Glutamatergic neuron (in vitro differentiated cells): ENCODE results near the gene PPIL1. TPM values are rescaled to one million over a fixed set of nuclear protein-coding genes. Genes with fewer than 3 reads are reported as not detected.

ENCODE experiments used
- DNase-seq: peaks from one replicate; pipeline ENCODE4 v3.0.0; 2022
- H3K27ac Mint-ChIP-seq: one replicate; pipeline ENCODE4 v1.8.0; 2020; ENCODE audit warnings: mild to moderate bottlenecking, mixed read lengths, inconsistent platforms; ENCODE audit not compliant: unreplicated experiment
- H3K27me3 Mint-ChIP-seq: one replicate; pipeline ENCODE4 v1.8.0; 2020; ENCODE audit warnings: mild to moderate bottlenecking, moderate library complexity, mixed read lengths, inconsistent platforms; ENCODE audit not compliant: unreplicated experiment
- H3K36me3 Mint-ChIP-seq: one replicate; pipeline ENCODE4 v1.8.0; 2020; ENCODE audit warnings: mild to moderate bottlenecking, mixed read lengths, inconsistent platforms; ENCODE audit not compliant: unreplicated experiment
- H3K4me1 Mint-ChIP-seq: one replicate; pipeline ENCODE4 v1.8.0; 2020; ENCODE audit warnings: mild to moderate bottlenecking, low read depth, mixed read lengths, inconsistent platforms; ENCODE audit not compliant: unreplicated experiment
- H3K4me3 Mint-ChIP-seq: one replicate; pipeline ENCODE4 v1.8.0; 2020; ENCODE audit warnings: mild to moderate bottlenecking, mixed read lengths, inconsistent platforms; ENCODE audit not compliant: unreplicated experiment
- H3K9me3 Mint-ChIP-seq: one replicate; pipeline ENCODE4 v1.8.0; 2020; ENCODE audit warnings: mild to moderate bottlenecking, moderate library complexity, mixed read lengths, inconsistent platforms; ENCODE audit not compliant: unreplicated experiment
- CTCF ChIP-seq: fragments of 200-600 bp; sonication (generic); IDR thresholded peaks from one replicate; pipeline ENCODE4 v1.5.0; 2021; ENCODE audit not compliant: partially characterized antibody, unreplicated experiment
- total RNA-seq: library from RNA; stranded (reverse); fragmentation: NEBNext Ultra II Directional; extraction: Animal tissue kit (Norgen Biotek cat#: 25700); gene quantifications from one replicate; pipeline ENCODE4 v1.2.1, GENCODE V29; 2021; ENCODE audit not compliant: unreplicated experiment

Gene PPIL1
- total RNA-seq, 1 donor from 2014 or later = 28.6 TPM

GRCh38 chr6:36830577-36830976, 44.0 kb downstream of the PPIL1 start:
- Mint-ChIP-seq H3K9me3 (peaks cover 13% of the 10 kb centered on the region), H3K27ac (no peak overlapping the region), H3K4me1 (peaks cover 20% of the 10 kb centered on the region), H3K36me3 (no peaks in the 10 kb centered on the region), H3K27me3 (peaks cover 2% of the 10 kb centered on the region), H3K4me3 (no peak overlapping the region)
- DNase-seq = no peak
- TF ChIP-seq CTCF = no peak

- Mint-ChIP-seq H3K4me3 (no peak overlapping the region), H3K36me3 (no peaks in the 10 kb centered on the region), H3K27ac (no peak overlapping the region), H3K4me1 (peaks cover 21% of the 10 kb centered on the region), H3K27me3 (peaks cover 5% of the 10 kb centered on the region), H3K9me3 (peaks cover 14% of the 10 kb centered on the region)
- no peak for TF ChIP-seq CTCF
- DNase-seq = no peak
These were observed 44.6 kb downstream of the PPIL1 start for GRCh38 chr6:36829919-36830544.

- Mint-ChIP-seq H3K4me3 (no peak overlapping the region), H3K27me3 (peaks cover 9% of the 10 kb centered on the region), H3K9me3 (peaks cover 8% of the 10 kb centered on the region), H3K36me3 (no peaks in the 10 kb centered on the region), H3K4me1 (peaks cover 32% of the 10 kb centered on the region), H3K27ac (no peak overlapping the region)
- no peak for DNase-seq
- no peak for TF ChIP-seq CTCF
These were observed 47.1 kb downstream of the PPIL1 start for GRCh38 chr6:36827261-36828079.

- peaks cover 39% of the 10 kb centered on the region for H3K4me1 Mint-ChIP-seq
- H3K27ac Mint-ChIP-seq = peak overlapping the region; percentile 31
These were observed 47.9 kb downstream of the PPIL1 start for GRCh38 chr6:36826520-36827227.

More at GRCh38 chr6:36826520-36827227, 47.9 kb downstream of the PPIL1 start:
- Mint-ChIP-seq H3K9me3 (peaks cover 12% of the 10 kb centered on the region), H3K4me3 (peak overlapping the region; percentile 16), H3K27me3 (peaks cover 9% of the 10 kb centered on the region), H3K36me3 (no peaks in the 10 kb centered on the region)
- TF ChIP-seq CTCF = no peak
- no peak for DNase-seq
